GM19463 (cell line): ENCODE data around the gene ARAP1.

ENCODE experiments used
- ATAC-seq: cut with Tn5 transposase; IDR thresholded peaks from one replicate; pipeline ENCODE4 v1.9.1; 2021; ENCODE audit warnings: mild to moderate bottlenecking, moderate library complexity; ENCODE audit not compliant: unreplicated experiment

The ARAP1 gene

GRCh38 chr11:72668629-72669347, 83.4 kb downstream of the ARAP1 start:
- ATAC-seq: peak; percentile 93

GRCh38 chr11:72665911-72666472, 86.2 kb downstream of the ARAP1 start:
- no peak for ATAC-seq

GRCh38 chr11:72662036-72662435, 90.2 kb downstream of the ARAP1 start:
- no peak for ATAC-seq

GRCh38 chr11:72661486-72661885, 90.7 kb downstream of the ARAP1 start:
- ATAC-seq: no peak

GRCh38 chr11:72658989-72659640, 93.1 kb downstream of the ARAP1 start:
- ATAC-seq: no peak

- ATAC-seq: no peak
Observed at GRCh38 chr11:72657411-72658100, 94.7 kb downstream of the ARAP1 start.

- ATAC-seq: no peak
Observed at GRCh38 chr11:72655896-72656464, 96.2 kb downstream of the ARAP1 start.

- ATAC-seq: no peak
Observed at GRCh38 chr11:72655014-72655413, 97.2 kb downstream of the ARAP1 start.

GRCh38 chr11:72653649-72654048, 98.6 kb downstream of the ARAP1 start:
- no peak for ATAC-seq

GRCh38 chr11:72652873-72653630, 99.2 kb downstream of the ARAP1 start:
- no peak for ATAC-seq

- ATAC-seq: no peak
Observed at GRCh38 chr11:72652133-72652532, 100.1 kb downstream of the ARAP1 start.

GRCh38 chr11:72649215-72649976, 102.8 kb downstream of the ARAP1 start:
- ATAC-seq: no peak

- ATAC-seq: no peak
Observed at GRCh38 chr11:72648384-72649136, 103.6 kb downstream of the ARAP1 start.

GRCh38 chr11:72647882-72648281, 104.3 kb downstream of the ARAP1 start:
- ATAC-seq: no peak

- no peak for ATAC-seq
Observed at GRCh38 chr11:72646472-72646871, 105.7 kb downstream of the ARAP1 start.

- no peak for ATAC-seq
Observed at GRCh38 chr11:72646024-72646423, 106.2 kb downstream of the ARAP1 start.

- ATAC-seq: no peak
Observed at GRCh38 chr11:72643547-72643946, 108.7 kb downstream of the ARAP1 start.

- ATAC-seq: no peak
Observed at GRCh38 chr11:72642884-72643522, 109.2 kb downstream of the ARAP1 start.
